ENCODE measurements around the gene GBA3. TPM values are rescaled to one million over a fixed set of nuclear protein-coding genes. Genes with fewer than 3 reads are reported as not detected.
A peak's percentile ranks its signal among the peaks of the same experiment; 100 is the strongest.

GBA3 gene
- total and polyA plus RNA-seq, 2 of the 8 experiments (the other 6 are each of a cell fraction or from before 2014, with no cell fraction given): not detected

GRCh38 chr4:22733816-22734215 lies 41.1 kb downstream of the GBA3 start:
- H3K79me2 ChIP-seq (ENCODE audit: control insufficient read depth in 1 of 2, insufficient read depth in 2 of 2, low read length in 2 of 2): no peaks in the 10 kb centered on the region
- no peak overlapping the region for H2BK120ac ChIP-seq (replicated peaks; ENCODE audit: low read depth, low read length)
- H3K79me1 ChIP-seq (ENCODE audit: low read depth, low read length): no peaks in the 10 kb centered on the region
- ChIA-PET CTCF (ENCODE audit: partially characterized antibody) (interaction anchor here (0.6 kb wide), 1 partner anchor 225 kb away, joined by 3 read pairs; no protein-coding TSS in a partner anchor), POLR2A (ENCODE audit: partially characterized antibody) (no interaction called here)
- H2AFZ ChIP-seq (ENCODE audit: low read length): peak overlapping the region; percentile 41; the same call in 1 of the 2 replicates
- no peak overlapping the region for H3K27ac ChIP-seq (ENCODE audit: low read depth, low read length)
- H2AK5ac ChIP-seq (ENCODE audit: low read depth, low read length): no peak overlapping the region
- H3K9ac ChIP-seq (replicated peaks in 1 of 4; ENCODE audit: extremely low read depth in 1 of 4, low read depth in 3 of 4, low read length in 3 of 4): no peak overlapping the region
- H3K9me3 ChIP-seq (ENCODE audit: insufficient read depth in 2 of 2, low read depth in 1 of 2, low read length in 1 of 2): no peaks in the 10 kb centered on the region
- H2BK20ac ChIP-seq (ENCODE audit: low read length): no peak overlapping the region
- no peak for FAIRE-seq
- no peak overlapping the region for H3K4me3 ChIP-seq (ENCODE audit: extremely low read depth in 1 of 4, insufficient read depth in 2 of 4, low read depth in 3 of 4, low read length in 4 of 4)
- TF ChIP-seq EZH2 (IDR thresholded peaks at IDR 0.05; ENCODE audit: low read depth, low read length, severe bottlenecking) (no peak), CREB1 (IDR thresholded peaks at IDR 0.05) (no peak), KDM5A (IDR thresholded peaks at IDR 0.05; ENCODE audit: low read length) (no peak), SIN3A (conservative IDR thresholded peaks at IDR 0.05 in 1 of 2, IDR thresholded peaks at IDR 0.05 in 1 of 2; ENCODE audit: low read depth in 1 of 2, low read length in 2 of 2) (no peak), POLR2A (IDR thresholded peaks at IDR 0.05; ENCODE audit: control extremely low read depth in 1 of 2, low read depth in 2 of 2, low read length in 2 of 2) (no peak), EGR1 (IDR thresholded peaks at IDR 0.05; ENCODE audit: borderline replicate concordance, low read depth, low read length) (no peak)
- no peak overlapping the region for H3K14ac ChIP-seq (ENCODE audit: insufficient read length)
- H3K4me1 ChIP-seq (replicated peaks in 1 of 4; ENCODE audit: control insufficient read depth in 3 of 4, insufficient read depth in 4 of 4, low read length in 3 of 4): no peaks in the 10 kb centered on the region
- no peak overlapping the region for H2BK5ac ChIP-seq (ENCODE audit: low read depth, low read length)
- H3K4me2 ChIP-seq (ENCODE audit: insufficient read depth in 1 of 2, low read depth in 2 of 2, low read length in 2 of 2): no peak overlapping the region
- no peak overlapping the region for H4K5ac ChIP-seq (ENCODE audit: insufficient read length, low read depth, low read length)
- H3K4ac ChIP-seq (replicated peaks; ENCODE audit: insufficient read length, low read depth, low read length): no peak overlapping the region
- H3K23me2 ChIP-seq (ENCODE audit: low read depth, low read length): no peaks in the 10 kb centered on the region
- no peak overlapping the region for H4K8ac ChIP-seq (ENCODE audit: extremely low read depth, insufficient read depth, low read length)
- H2BK12ac ChIP-seq (ENCODE audit: low read depth, low read length): no peak overlapping the region
- no peak overlapping the region for H2BK15ac ChIP-seq (ENCODE audit: low read length)
- H3K27me3 ChIP-seq (replicated peaks in 1 of 4; ENCODE audit: control insufficient read depth in 3 of 4, extremely low read depth in 1 of 4, insufficient read depth in 3 of 4, low read length in 3 of 4): no peaks in the 10 kb centered on the region
- H3K18ac ChIP-seq (ENCODE audit: extremely low read depth, low read length): no peak overlapping the region
- H3K23ac ChIP-seq (ENCODE audit: insufficient read length): no peak overlapping the region
- no peaks in the 10 kb centered on the region for H3K36me3 ChIP-seq (ENCODE audit: control insufficient read depth in 2 of 4, insufficient read depth in 4 of 4, low read length in 3 of 4)
- 94% methylated on average over 3 of the region's 3 CpGs; no CpG with 5 or more reads in 1 of the 2 experiments for WGBS, 2 experiments (ENCODE audit: extremely low coverage in 1 of 2, insufficient coverage in 1 of 2, insufficient read length in 1 of 2, insufficient replicate concordance in 2 of 2, low coverage in 1 of 2, low lambda C conversion rate in 2 of 2, missing lambda C conversion rate in 1 of 2)
- no peaks in the 10 kb centered on the region for H4K20me1 ChIP-seq (replicated peaks in 1 of 2; ENCODE audit: control insufficient read depth in 1 of 2, insufficient read depth in 2 of 2, low read length in 2 of 2)
- DNase-seq (ENCODE audit: low read depth in 1 of 2, low spot score in 2 of 2): no peak
- H3K56ac ChIP-seq (replicated peaks; ENCODE audit: insufficient read length, low read depth, low read length): no peak overlapping the region
- no peak overlapping the region for H4K91ac ChIP-seq (replicated peaks; ENCODE audit: insufficient read length, low read length)
